BJ (cell line): ENCODE measurements around the gene CACFD1. TPM values are rescaled to one million over a fixed set of nuclear protein-coding genes. Genes with fewer than 3 reads are reported as not detected.

Experiments used
- CTCF ChIA-PET: fragments of 350-600 bp; formaldehyde crosslinking; extraction: SDS; loops from one replicate; lab custom pipeline; 2021; ENCODE audit warnings: antibody characterized with exemption, inconsistent platforms; lab: Yijun Ruan, JAX
- POLR2A ChIA-PET: fragments of 300-600 bp; sonication (Branson Sonifier 250); formaldehyde crosslinking; extraction: SDS; loops from one replicate; lab custom pipeline; 2021; ENCODE audit warnings: antibody characterized with exemption; lab: Charles Lee
- DNase-seq: peaks from one replicate; pipeline ENCODE4 v3.0.0-alpha.2; 2011; ENCODE audit warnings: low read depth
- H3K27me3 ChIP-seq: 2 replicates; pipeline ENCODE4 v1.6.0; 2011; ENCODE audit warnings: low read length; ENCODE audit not compliant: control insufficient read depth, insufficient read depth
- H3K36me3 ChIP-seq: 2 replicates; pipeline ENCODE4 v1.5.1; 2011; ENCODE audit warnings: low read length; ENCODE audit not compliant: control insufficient read depth, insufficient read depth
- H3K4me3 ChIP-seq: 2 replicates; pipeline ENCODE4 v1.5.1; 2011; ENCODE audit warnings: low read depth, mild to moderate bottlenecking, control low read depth, low read length
- CTCF ChIP-seq: IDR thresholded peaks from 2 replicates; pipeline ENCODE4 v1.5.1; 2011; ENCODE audit warnings: low read depth, mild to moderate bottlenecking, control low read depth, inconsistent platforms, low read length, moderate library complexity; ENCODE audit not compliant: insufficient read depth
- polyA plus RNA-seq: library from polyadenylated mRNA; depleted of rRNA; stranded (reverse); fragments of >200 nt; gene quantifications from 2 replicates; pipeline ENCODE4 v1.2.3, GENCODE V29; 2011

CACFD1 gene
- polyA plus RNA-seq, 1 experiment = 19.1 TPM

GRCh38 chr9:133420392-133420827 is 39.4 kb upstream of the CACFD1 start:
- ChIA-PET CTCF (no interaction called here), POLR2A (no interaction called here)
- no peak for TF ChIP-seq CTCF
- H3K36me3 ChIP-seq = peaks cover 3% of the 10 kb centered on the region; the same call in 1 of the 2 replicates
- H3K4me3 ChIP-seq = no peak overlapping the region
- no peaks in the 10 kb centered on the region for H3K27me3 ChIP-seq
- no peak for DNase-seq

DNA sequence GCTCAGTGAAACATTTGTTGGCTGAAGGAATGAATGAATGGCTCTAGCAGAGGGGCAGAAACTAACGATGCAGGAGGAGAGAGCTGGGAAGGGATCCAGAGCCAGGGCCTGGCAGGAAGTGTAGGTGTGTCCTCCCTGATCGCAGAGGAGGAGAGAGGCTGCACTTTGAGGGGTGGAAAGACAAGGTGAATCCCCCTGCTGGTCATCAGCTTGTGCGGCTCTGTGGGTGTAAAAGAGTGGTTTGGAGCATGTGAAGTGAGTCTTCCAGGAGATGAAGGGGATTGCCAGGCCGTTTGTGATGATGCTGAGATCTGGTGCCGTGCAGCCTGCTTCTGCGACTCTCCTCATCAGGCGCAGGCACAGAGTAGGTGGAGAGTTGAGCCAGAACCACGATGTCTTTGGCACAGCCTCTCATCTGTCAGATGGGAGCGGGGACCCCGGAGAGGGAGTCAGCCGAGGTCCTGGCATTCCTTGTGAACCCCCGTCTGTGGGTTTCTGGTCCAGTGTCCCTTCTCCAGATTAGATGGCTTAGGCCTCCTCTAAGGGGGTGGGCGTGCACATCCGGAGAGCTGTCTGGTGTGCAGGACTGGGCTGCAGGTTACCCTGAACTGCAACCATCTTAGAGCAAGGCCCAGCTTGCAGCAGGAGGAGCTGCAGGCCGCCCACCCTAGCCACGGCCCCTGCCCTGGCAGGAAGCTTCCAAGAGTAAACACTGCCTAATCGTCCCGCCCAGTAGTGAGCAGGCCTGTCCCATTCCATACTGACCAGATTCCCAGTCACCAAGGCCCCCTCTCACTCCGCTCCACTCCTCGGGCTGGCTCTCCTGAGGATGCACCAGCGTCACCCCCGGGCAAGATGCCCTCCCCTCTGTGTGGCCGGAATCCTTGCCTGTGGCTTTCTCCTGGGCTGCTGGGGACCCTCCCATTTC is 37.9 kb upstream of the CACFD1 start, which contains the start of gene ADAMTS13:
Gene ADAMTS13, plus strand, starts transcription at position 753 of the 928 bp plus-strand sequence. Its CDS starts 77 bp downstream, at position 830.
- no peak for TF ChIP-seq CTCF
- no peak for DNase-seq
- CTCF ChIA-PET = interaction anchor here (1.0 kb wide), 1 partner anchor 9 kb away, joined by 3 read pairs; no protein-coding TSS in a partner anchor

DNA sequence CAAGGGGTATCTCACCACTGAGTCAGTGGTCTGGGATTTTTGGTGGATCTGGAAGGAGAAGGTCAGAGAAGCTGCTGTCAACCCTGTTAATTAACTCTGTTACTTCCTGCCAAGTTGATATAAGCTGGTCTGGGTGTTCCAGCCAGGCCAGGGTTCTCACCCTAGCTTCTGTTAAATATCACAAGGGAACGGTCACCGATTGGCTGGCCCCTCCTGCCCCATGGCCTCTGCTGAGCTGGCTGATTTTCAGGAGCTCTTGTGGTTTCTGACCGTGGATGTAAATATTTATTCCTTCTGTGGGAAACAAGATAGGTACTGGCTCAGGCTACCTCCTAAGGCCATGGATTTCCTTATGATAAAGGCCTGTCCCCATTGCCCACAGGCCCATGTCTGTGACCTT is 36.6 kb upstream of the CACFD1 start:
- DNase-seq = no peak
- TF ChIP-seq CTCF = no peak
- ChIA-PET POLR2A (interaction anchor here (0.7 kb wide), 1 partner anchor 76 kb away, joined by 4 read pairs; the partner anchor contains the start of gene MED22), CTCF (no interaction called here)
- H3K36me3 ChIP-seq = no peaks in the 10 kb centered on the region
- peaks cover 7% of the 10 kb centered on the region for H3K27me3 ChIP-seq
- no peak overlapping the region for H3K4me3 ChIP-seq

More for the DNA sequence above, 37.9 kb upstream of the CACFD1 start, which contains the start of gene ADAMTS13:
- Histone ChIP-seq H3K36me3 (no peaks in the 10 kb centered on the region), H3K27me3 (peaks cover 2% of the 10 kb centered on the region; the same call in 1 of the 2 replicates), H3K4me3 (no peak within 1 kb of the TSS)
- POLR2A ChIA-PET = no interaction called here

DNA sequence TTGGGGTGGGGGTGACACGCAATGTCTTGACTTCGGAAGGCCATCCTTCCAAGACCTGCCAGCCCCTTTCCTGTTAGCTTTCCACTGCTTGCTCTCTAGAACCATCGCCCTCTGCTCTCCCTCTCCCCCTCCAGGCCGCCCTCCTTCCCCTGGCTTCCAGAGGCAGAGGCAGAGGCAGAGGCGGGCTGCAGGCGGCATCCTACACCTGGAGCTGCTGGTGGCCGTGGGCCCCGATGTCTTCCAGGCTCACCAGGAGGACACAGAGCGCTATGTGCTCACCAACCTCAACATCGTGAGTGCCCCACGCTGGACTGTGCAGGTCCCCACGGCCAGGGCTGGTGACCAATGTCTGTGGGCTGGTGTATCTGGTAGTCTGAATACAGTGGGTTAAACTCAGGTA is 35.6 kb upstream of the CACFD1 start:
- Histone ChIP-seq H3K27me3 (peaks cover 8% of the 10 kb centered on the region), H3K36me3 (no peaks in the 10 kb centered on the region), H3K4me3 (no peak overlapping the region)
- no peak for DNase-seq
- TF ChIP-seq CTCF = no peak
- POLR2A ChIA-PET = no interaction called here
- CTCF ChIA-PET = no interaction called here

DNA sequence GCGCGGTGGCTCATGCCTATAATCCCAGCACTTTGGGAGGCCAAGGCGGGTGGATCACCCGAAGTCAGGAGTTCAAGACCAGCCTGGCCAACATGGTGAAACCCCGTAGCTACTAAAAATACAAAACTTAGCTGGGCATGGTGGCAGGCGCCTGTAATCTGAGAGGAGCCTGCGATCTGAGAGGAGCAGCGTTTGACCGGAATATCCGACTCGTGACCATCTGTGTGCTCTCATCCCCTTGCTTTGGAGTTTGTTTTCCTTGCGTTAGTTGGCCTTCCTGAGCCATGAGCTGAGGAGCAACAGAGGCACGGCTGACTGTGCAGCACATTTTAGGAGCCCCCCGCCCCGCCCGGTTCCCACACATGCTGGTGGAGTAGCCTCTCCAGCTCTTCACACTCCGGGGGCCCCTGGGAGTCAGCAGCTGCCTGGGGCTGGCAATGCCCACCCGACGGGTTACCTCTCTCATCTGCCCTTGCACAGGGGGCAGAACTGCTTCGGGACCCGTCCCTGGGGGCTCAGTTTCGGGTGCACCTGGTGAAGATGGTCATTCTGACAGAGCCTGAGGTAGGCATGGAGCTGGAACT is 34.6 kb upstream of the CACFD1 start:
- ChIA-PET POLR2A (no interaction called here), CTCF (interaction anchor here (1.1 kb wide), 1 partner anchor 19 kb away, joined by 3 read pairs; no protein-coding TSS in a partner anchor)
- Histone ChIP-seq H3K4me3 (no peak overlapping the region), H3K27me3 (peaks cover 9% of the 10 kb centered on the region), H3K36me3 (no peaks in the 10 kb centered on the region)
- DNase-seq = no peak
- no peak for TF ChIP-seq CTCF
